ENCODE data around the gene CSTF1.

DNA sequence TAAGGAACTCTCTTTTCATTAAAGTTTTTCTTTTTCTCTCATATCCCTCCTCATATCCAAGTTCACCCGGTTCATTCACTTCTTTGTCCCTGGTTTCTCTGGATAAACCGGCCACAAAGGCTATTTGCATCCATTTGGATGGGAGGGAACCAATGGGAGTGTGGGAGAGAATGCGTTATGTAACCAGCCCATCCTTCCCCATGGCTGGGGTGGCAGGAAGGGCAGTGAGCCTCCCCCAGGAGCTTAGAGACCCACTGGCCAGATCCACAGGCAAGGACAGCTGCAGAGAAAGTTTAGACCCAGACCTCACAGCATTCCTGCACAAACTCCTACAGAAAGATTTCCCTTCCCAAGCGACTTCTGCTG is 30.4 kb downstream of the CSTF1 start:
- no peak for TF ChIP-seq TAF1 (IDR thresholded peaks at IDR 0.05; ENCODE audit: low read depth, low read length)
- no peak for TF ChIP-seq POLR2AphosphoS5 (IDR thresholded peaks at IDR 0.05; ENCODE audit: low read depth, low read length)
- no peak for TF ChIP-seq POLR2A (IDR thresholded peaks at IDR 0.05; ENCODE audit: low read depth, low read length)
- no peak for TF ChIP-seq SPI1 (IDR thresholded peaks at IDR 0.05; ENCODE audit: low read depth, low read length)
